Measurements from ENCODE around the gene ABRACL. TPM values are rescaled to one million over a fixed set of nuclear protein-coding genes. Genes with fewer than 3 reads are reported as not detected.

The ABRACL gene
- total RNA-seq, 6 donors from 2014 or later: 10.3 to 40.8 (median 28.9) TPM

- H3K9me3 ChIP-seq: no peaks in the 10 kb centered on the region
- H3K4me1 ChIP-seq: peaks cover 9 to 27% (median 15%) of the 10 kb centered on the region in 4 donors
- DNase-seq (peak in 1 of 2 donors; percentile 36), ATAC-seq (ENCODE audit: low FRiP score in 2 of 2) (no peak)
- TF ChIP-seq POLR2A (IDR thresholded peaks at IDR 0.05) (no peak), POLR2AphosphoS5 (IDR thresholded peaks at IDR 0.05) (no peak), EP300 (IDR thresholded peaks at IDR 0.05) (no peak), CTCF (IDR thresholded peaks at IDR 0.05) (no peak)
- no peaks in the 10 kb centered on the region for H3K36me3 ChIP-seq
- H3K4me3 ChIP-seq: peak overlapping the region in 3 of 4 donors; percentile 89 to 100 (median 89)
- WGBS, 2 donors: 24 to 36% methylated on average over 10 of the region's 10 CpGs
- peak overlapping the region; percentile 86 to 93 (median 90) for H3K27ac ChIP-seq
- H3K27me3 ChIP-seq: no peaks in the 10 kb centered on the region
Measured at GRCh38 chr6:139027620-139028182, 844 bp upstream of the ABRACL start.

GRCh38 chr6:139028215-139028657 is 309 bp upstream of the ABRACL start:
- no peaks in the 10 kb centered on the region for H3K27me3 ChIP-seq
- TF ChIP-seq POLR2A (IDR thresholded peaks at IDR 0.05) (peak in 1 of 4 donors; percentile 38), EP300 (IDR thresholded peaks at IDR 0.05) (no peak)
- no peak for ATAC-seq (ENCODE audit: low FRiP score in 2 of 2)
- WGBS, 2 donors: 2 to 3% methylated on average over 13 to 14 of the region's 14 CpGs
- H3K9me3 ChIP-seq: no peaks in the 10 kb centered on the region
- no peaks in the 10 kb centered on the region for H3K36me3 ChIP-seq
- DNase-seq: no peak
- H3K4me1 ChIP-seq: peaks cover 9 to 30% (median 15%) of the 10 kb centered on the region in 4 donors
- H3K27ac ChIP-seq: peak overlapping the region; percentile 86 to 93 (median 90)
- peak overlapping the region; percentile 89 to 100 (median 90) for H3K4me3 ChIP-seq

GRCh38 chr6:139029470-139030227 is 1.1 kb downstream of the ABRACL start:
- H3K4me1 ChIP-seq: peaks cover 9 to 30% (median 15%) of the 10 kb centered on the region in 4 donors
- DNase-seq: peak in 1 of 2 donors; percentile 86
- ATAC-seq (ENCODE audit: low FRiP score in 2 of 2): peak; percentile 75 to 76
- no peaks in the 10 kb centered on the region for H3K27me3 ChIP-seq
- no peaks in the 10 kb centered on the region for H3K9me3 ChIP-seq
- H3K4me3 ChIP-seq: peak overlapping the region; percentile 89 to 100 (median 90)
- no peak for TF ChIP-seq CTCF (IDR thresholded peaks at IDR 0.05)
- TF ChIP-seq POLR2AphosphoS5 (IDR thresholded peaks at IDR 0.05): peak in 1 of 2 donors; percentile 44
- peak in 1 of 4 donors; percentile 18 for TF ChIP-seq POLR2A (IDR thresholded peaks at IDR 0.05)
- TF ChIP-seq EP300 (IDR thresholded peaks at IDR 0.05): no peak
- H3K36me3 ChIP-seq: peaks cover 0 to 2% (median 0%) of the 10 kb centered on the region in 4 donors
- H3K27ac ChIP-seq: peak overlapping the region; percentile 86 to 93 (median 90)
- 6 to 9% methylated on average over 20 to 27 of the region's 44 CpGs for WGBS, 2 donors

GRCh38 chr6:139030228-139030963 is 1.9 kb downstream of the ABRACL start:
- H3K27me3 ChIP-seq: no peaks in the 10 kb centered on the region
- peak overlapping the region in 3 of 4 donors; percentile 89 to 100 (median 89) for H3K4me3 ChIP-seq
- 58 to 65% methylated on average over 9 of the region's 9 CpGs for WGBS, 2 donors
- TF ChIP-seq EP300 (IDR thresholded peaks at IDR 0.05): no peak
- no peak for TF ChIP-seq CTCF (IDR thresholded peaks at IDR 0.05)
- TF ChIP-seq POLR2AphosphoS5 (IDR thresholded peaks at IDR 0.05): no peak
- no peak for TF ChIP-seq POLR2A (IDR thresholded peaks at IDR 0.05)
- peaks cover 0 to 4% (median 2%) of the 10 kb centered on the region in 4 donors for H3K36me3 ChIP-seq
- peak overlapping the region in 3 of 4 donors; percentile 86 to 93 (median 92) for H3K27ac ChIP-seq
- no peaks in the 10 kb centered on the region for H3K9me3 ChIP-seq
- no peak for ATAC-seq (ENCODE audit: low FRiP score in 2 of 2)
- H3K4me1 ChIP-seq: peaks cover 9 to 30% (median 15%) of the 10 kb centered on the region in 4 donors
- peak in 1 of 2 donors; percentile 48 for DNase-seq

GRCh38 chr6:139037490-139037889 is 8.9 kb downstream of the ABRACL start:
- H3K27me3 ChIP-seq: no peaks in the 10 kb centered on the region
- DNase-seq: no peak
- peaks cover 0 to 4% (median 0%) of the 10 kb centered on the region in 4 donors for H3K4me1 ChIP-seq
- WGBS, 2 donors: 91 to 94% methylated on average over 5 of the region's 5 CpGs
- H3K27ac ChIP-seq: no peak overlapping the region
- TF ChIP-seq POLR2AphosphoS5 (IDR thresholded peaks at IDR 0.05): no peak
- TF ChIP-seq CTCF (IDR thresholded peaks at IDR 0.05): no peak
- no peak for TF ChIP-seq EP300 (IDR thresholded peaks at IDR 0.05)
- no peak for TF ChIP-seq POLR2A (IDR thresholded peaks at IDR 0.05)
- peak in 1 of 2 donors; percentile 75 for ATAC-seq (ENCODE audit: low FRiP score in 2 of 2)
- H3K36me3 ChIP-seq: peaks cover 0 to 21% (median 12%) of the 10 kb centered on the region in 4 donors
- H3K9me3 ChIP-seq: no peaks in the 10 kb centered on the region
- H3K4me3 ChIP-seq: no peak overlapping the region

All from upper lobe of left lung (tissue), 6 donors.